Measurements from ENCODE around the gene CFB.

DNA sequence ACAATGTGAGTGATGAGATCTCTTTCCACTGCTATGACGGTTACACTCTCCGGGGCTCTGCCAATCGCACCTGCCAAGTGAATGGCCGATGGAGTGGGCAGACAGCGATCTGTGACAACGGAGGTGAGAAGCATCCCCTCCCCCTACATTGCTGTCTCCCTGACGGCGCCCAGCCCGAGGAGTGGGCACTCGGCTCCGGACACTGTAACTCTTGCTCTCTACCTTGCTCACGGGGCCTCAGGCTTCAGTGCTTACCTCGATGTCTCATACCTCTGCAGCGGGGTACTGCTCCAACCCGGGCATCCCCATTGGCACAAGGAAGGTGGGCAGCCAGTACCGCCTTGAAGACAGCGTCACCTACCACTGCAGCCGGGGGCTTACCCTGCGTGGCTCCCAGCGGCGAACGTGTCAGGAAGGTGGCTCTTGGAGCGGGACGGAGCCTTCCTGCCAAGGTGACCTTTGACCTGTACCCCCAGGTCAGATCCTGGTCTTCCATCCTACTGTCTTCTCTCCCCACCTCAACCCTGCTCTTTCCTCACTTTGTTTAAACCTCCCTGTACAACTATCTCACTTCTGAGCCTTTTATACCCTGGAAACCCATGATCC is 1.3 kb downstream of the CFB start:
- TF ChIP-seq ZNF70 (CRISPR knock-in tag; IDR thresholded peaks at IDR 0.05), result no peak
- TF ChIP-seq, protein P1, sequence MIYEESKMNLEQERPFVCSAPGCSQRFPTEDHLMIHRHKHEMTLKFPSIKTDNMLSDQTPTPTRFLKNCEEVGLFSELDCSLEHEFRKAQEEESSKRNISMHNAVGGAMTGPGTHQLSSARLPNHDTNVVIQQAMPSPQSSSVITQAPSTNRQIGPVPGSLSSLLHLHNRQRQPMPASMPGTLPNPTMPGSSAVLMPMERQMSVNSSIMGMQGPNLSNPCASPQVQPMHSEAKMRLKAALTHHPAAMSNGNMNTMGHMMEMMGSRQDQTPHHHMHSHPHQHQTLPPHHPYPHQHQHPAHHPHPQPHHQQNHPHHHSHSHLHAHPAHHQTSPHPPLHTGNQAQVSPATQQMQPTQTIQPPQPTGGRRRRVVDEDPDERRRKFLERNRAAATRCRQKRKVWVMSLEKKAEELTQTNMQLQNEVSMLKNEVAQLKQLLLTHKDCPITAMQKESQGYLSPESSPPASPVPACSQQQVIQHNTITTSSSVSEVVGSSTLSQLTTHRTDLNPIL (CRISPR knock-in tag; IDR thresholded peaks at IDR 0.05; ENCODE audit: low read depth), result no peak
- no peak for TF ChIP-seq BACH2 (CRISPR knock-in tag; IDR thresholded peaks at IDR 0.05; ENCODE audit: borderline replicate concordance)
- TF ChIP-seq TCF4 (CRISPR knock-in tag; IDR thresholded peaks at IDR 0.05; ENCODE audit: borderline replicate concordance), result no peak
- TF ChIP-seq ISL1 (CRISPR knock-in tag; IDR thresholded peaks at IDR 0.05), result no peak
- TF ChIP-seq ZNF565 (CRISPR knock-in tag; conservative IDR thresholded peaks at IDR 0.05; ENCODE audit: low read depth), result no peak
